OCI-LY7 (cell line): ENCODE measurements around the gene ZBED1. TPM values are rescaled to one million over a fixed set of nuclear protein-coding genes. Genes with fewer than 3 reads are reported as not detected.

Source experiments
- BruUV-seq: library from RNA; stranded (reverse); fragments of 400-500 nt; replicated peaks from 2 replicates; lab custom pipeline; 2021; lab: Mats Ljungman, UMichigan
- CTCF ChIA-PET: fragments of 300-600 bp; sonication (Branson Sonifier 250); formaldehyde crosslinking; loops from one replicate; lab custom pipeline; 2022; ENCODE audit warnings: antibody characterized with exemption; ENCODE audit not compliant: unreplicated experiment; lab: Charles Lee
- POLR2A ChIA-PET: fragments of 300-600 bp; sonication (Branson Sonifier 250); formaldehyde crosslinking; loops from one replicate; lab custom pipeline; 2022; ENCODE audit warnings: antibody characterized with exemption; lab: Charles Lee
- DNase-seq: peaks from one replicate; pipeline ENCODE4 v3.0.0-alpha.2; 2015; ENCODE audit warnings: low spot score
- H2AFZ ChIP-seq: fragments of 200-600 bp; sonication (generic), shearing (Covaris generic); 2 replicates; pipeline ENCODE4 v1.6.1; 2014; ENCODE audit warnings: mild to moderate bottlenecking, antibody characterized with exemption, low read length, moderate library complexity
- H3K27ac ChIP-seq: fragments of 200-600 bp; sonication (generic); 2 replicates; pipeline ENCODE4 v1.5.1; 2014; ENCODE audit warnings: mixed run types, low read depth, mild to moderate bottlenecking, moderate library complexity, low read length, inconsistent platforms; ENCODE audit not compliant: poor library complexity, severe bottlenecking
- H3K36me3 ChIP-seq: fragments of 200-600 bp; sonication (generic); 2 replicates; pipeline ENCODE4 v1.6.1; 2014; ENCODE audit warnings: mild to moderate bottlenecking, antibody characterized with exemption, low read length, moderate library complexity, mixed read lengths; ENCODE audit not compliant: insufficient read depth
- H3K4me1 ChIP-seq: fragments of 200-600 bp; sonication (generic); 2 replicates; pipeline ENCODE4 v1.5.1; 2014; ENCODE audit warnings: mild to moderate bottlenecking, low read length; ENCODE audit not compliant: insufficient read depth, poor library complexity, severe bottlenecking
- H3K4me2 ChIP-seq: fragments of 200-600 bp; sonication (generic); 2 replicates; pipeline ENCODE4 v1.6.1; 2014; ENCODE audit warnings: mild to moderate bottlenecking, low read length
- H3K4me3 ChIP-seq: fragments of 200-600 bp; sonication (generic); 2 replicates; pipeline ENCODE4 v1.5.1; 2014; ENCODE audit warnings: mild to moderate bottlenecking, low read depth, low read length; ENCODE audit not compliant: poor library complexity, severe bottlenecking
- H3K79me2 ChIP-seq: fragments of 200-600 bp; sonication (generic); 2 replicates; pipeline ENCODE4 v1.6.1; 2016; ENCODE audit warnings: low read depth, mild to moderate bottlenecking, low read length, moderate library complexity, mixed read lengths; ENCODE audit not compliant: insufficient read depth
- H3K9me2 ChIP-seq: fragments of 200-600 bp; sonication (generic); 2 replicates; pipeline ENCODE4 v1.6.1; 2016; ENCODE audit warnings: mild to moderate bottlenecking, low read length, mixed read lengths; ENCODE audit not compliant: insufficient read depth
- H3K9me3 ChIP-seq: fragments of 200-600 bp; sonication (generic); 2 replicates; pipeline ENCODE4 v1.6.1; 2014; ENCODE audit warnings: mild to moderate bottlenecking, mixed run types, low read length, mixed read lengths
- H4K20me1 ChIP-seq: fragments of 200-600 bp; sonication (generic); 2 replicates; pipeline ENCODE4 v1.6.1; 2014; ENCODE audit warnings: mild to moderate bottlenecking, antibody characterized with exemption, low read length, moderate library complexity, mixed read lengths; ENCODE audit not compliant: insufficient read depth
- EZH2phosphoT487 ChIP-seq: fragments of 200-600 bp; sonication (generic); IDR thresholded peaks from 2 replicates; pipeline ENCODE4 v1.6.1; 2018; ENCODE audit warnings: low read depth, borderline replicate concordance, mild to moderate bottlenecking, mixed run types, antibody characterized with exemption, low read length, moderate library complexity, mixed read lengths
- intact Hi-C: fragments of 100-400 bp; cut with micrococcal nuclease; formaldehyde crosslinking; loops from one replicate; pipeline ENCODE4 v1.10.0; 2022; ENCODE audit not compliant: unreplicated experiment
- total RNA-seq, 2 experiments: library from RNA; depleted of rRNA in 1 of 2; stranded (reverse); fragments of >200 nt in 1 of 2; shearing (Covaris generic) in 1 of 2; gene quantifications; 2 replicates each; pipeline ENCODE4 v1.2.3, GENCODE V29; 2014 to 2022
- TF ChIP-seq, protein P1 (sequence below): fragments of 200-600 bp; sonication (generic); conservative IDR thresholded peaks from 2 replicates; pipeline ENCODE4 v1.5.1; 2014; ENCODE audit warnings: mild to moderate bottlenecking, antibody characterized with exemption, low read length, moderate library complexity, mixed read lengths

ZBED1 gene
- total RNA-seq, 2 experiments from 2014 or later = 57.6 to 58.7 TPM

DNA sequence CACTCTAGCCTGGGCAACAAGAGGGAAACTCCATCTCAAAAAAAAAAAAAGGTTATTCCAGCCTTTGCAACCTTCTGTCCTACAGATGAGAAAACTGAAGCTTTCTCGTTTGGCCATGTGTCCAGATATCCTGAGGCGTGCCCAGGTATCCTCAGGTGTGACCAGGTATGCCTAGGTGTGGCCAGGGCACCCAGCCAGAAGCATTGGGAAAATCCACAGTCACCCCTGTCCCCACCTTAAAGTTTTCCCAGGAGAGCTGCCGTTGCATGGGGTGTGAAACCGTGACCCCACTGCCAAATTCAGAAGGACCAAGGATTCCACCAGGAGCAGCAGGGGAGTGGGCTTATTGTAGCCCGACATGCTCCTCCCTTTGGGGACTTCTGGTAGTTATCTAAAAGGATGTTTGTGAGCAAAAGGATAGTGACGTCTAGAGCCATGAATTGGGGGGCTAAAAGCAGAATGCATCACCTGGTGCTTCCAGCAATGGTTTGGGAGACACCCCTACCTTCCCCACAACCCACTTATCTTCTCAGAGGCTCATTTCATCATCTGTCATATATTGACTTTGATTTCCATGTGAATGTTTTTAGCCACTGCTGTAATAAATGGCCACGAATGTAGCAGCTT is 4.0 kb upstream of the ZBED1 start:
- Histone ChIP-seq H3K27ac (no peak overlapping the region), H3K36me3 (no peaks in the 10 kb centered on the region), H3K79me2 (peaks cover 5% of the 10 kb centered on the region), H2AFZ (no peak overlapping the region), H3K4me2 (no peak overlapping the region), H4K20me1 (no peaks in the 10 kb centered on the region), H3K9me2 (no peaks in the 10 kb centered on the region), H3K4me1 (peaks cover 43% of the 10 kb centered on the region), H3K9me3 (no peaks in the 10 kb centered on the region), H3K4me3 (no peak overlapping the region)
- TF ChIP-seq EZH2phosphoT487 = no peak
- intact Hi-C loops = no loop called here
- ChIA-PET CTCF (no interaction called here), POLR2A (no interaction called here)
- BruUV-seq = no TSS peak
- no peak for DNase-seq

DNA sequence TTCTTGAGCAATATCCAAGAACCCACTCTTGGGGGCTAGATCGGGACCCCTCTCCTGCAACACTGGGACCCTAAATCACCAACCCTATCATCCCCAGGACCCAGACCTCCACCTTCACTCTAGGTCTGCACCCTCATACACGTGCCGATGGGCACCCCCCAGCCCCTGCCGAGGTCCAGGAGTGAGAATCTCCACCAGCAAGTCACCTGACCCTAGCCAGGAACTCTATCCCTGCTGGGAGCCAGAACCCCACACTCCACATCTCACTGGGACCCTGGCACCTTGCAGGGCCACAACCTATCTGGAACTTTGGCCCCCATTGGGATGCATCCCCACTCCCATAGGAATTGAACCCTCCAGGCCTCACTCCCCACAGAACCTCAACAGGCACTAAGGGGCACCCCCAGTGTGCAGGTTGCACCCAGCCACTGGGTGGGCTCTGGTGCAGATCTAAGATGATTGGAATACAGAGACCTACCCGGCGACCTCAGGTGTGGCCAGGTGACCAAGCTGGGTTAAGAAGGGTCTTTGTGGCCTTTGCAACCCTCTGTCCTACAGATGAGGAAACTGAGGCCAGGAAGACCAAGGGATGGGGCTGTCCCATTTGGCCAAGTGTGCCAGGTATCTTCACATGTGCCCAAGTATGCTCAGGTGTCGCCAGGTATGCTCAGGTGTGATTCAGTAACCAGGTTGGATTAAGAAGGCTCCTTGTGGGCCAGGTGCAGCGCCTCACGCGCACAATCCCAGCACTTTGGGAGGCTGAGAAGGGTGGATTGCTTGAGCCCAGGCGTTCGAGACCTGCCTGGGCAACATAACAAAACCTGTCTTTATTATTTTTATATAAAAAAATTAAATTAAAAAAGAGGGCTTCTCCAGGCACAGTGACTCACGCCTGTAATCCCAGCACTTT is 3.1 kb upstream of the ZBED1 start:
- POLR2A ChIA-PET = no interaction called here
- CTCF ChIA-PET = no interaction called here

More for the DNA sequence above, 3.1 kb upstream of the ZBED1 start:
- Histone ChIP-seq H3K36me3 (peaks cover 8% of the 10 kb centered on the region; the same call in 1 of the 2 replicates), H3K4me2 (no peak overlapping the region), H3K9me2 (no peaks in the 10 kb centered on the region), H3K79me2 (peaks cover 15% of the 10 kb centered on the region), H3K4me3 (no peak overlapping the region), H3K27ac (no peak overlapping the region), H2AFZ (no peak overlapping the region), H3K9me3 (no peaks in the 10 kb centered on the region), H3K4me1 (peaks cover 43% of the 10 kb centered on the region), H4K20me1 (no peaks in the 10 kb centered on the region; the same call in 1 of the 2 replicates)
- intact Hi-C loops = no loop called here
- TF ChIP-seq, protein P1, sequence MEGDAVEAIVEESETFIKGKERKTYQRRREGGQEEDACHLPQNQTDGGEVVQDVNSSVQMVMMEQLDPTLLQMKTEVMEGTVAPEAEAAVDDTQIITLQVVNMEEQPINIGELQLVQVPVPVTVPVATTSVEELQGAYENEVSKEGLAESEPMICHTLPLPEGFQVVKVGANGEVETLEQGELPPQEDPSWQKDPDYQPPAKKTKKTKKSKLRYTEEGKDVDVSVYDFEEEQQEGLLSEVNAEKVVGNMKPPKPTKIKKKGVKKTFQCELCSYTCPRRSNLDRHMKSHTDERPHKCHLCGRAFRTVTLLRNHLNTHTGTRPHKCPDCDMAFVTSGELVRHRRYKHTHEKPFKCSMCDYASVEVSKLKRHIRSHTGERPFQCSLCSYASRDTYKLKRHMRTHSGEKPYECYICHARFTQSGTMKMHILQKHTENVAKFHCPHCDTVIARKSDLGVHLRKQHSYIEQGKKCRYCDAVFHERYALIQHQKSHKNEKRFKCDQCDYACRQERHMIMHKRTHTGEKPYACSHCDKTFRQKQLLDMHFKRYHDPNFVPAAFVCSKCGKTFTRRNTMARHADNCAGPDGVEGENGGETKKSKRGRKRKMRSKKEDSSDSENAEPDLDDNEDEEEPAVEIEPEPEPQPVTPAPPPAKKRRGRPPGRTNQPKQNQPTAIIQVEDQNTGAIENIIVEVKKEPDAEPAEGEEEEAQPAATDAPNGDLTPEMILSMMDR = no peak
- no peak for TF ChIP-seq EZH2phosphoT487
- no peak for DNase-seq
- no TSS peak for BruUV-seq
